ENCODE measurements around the gene GGNBP2. TPM values are rescaled to one million over a fixed set of nuclear protein-coding genes. Genes with fewer than 3 reads are reported as not detected.
"Not testable (repeated sequence)": the region's sequence is repeated elsewhere in the genome, so short reads cannot be mapped to it uniquely, and the experiment has no call there.

Gene GGNBP2
- total RNA-seq, 4 donors from 2014 or later = 90.5 to 124 (median 96.8) TPM

DNA sequence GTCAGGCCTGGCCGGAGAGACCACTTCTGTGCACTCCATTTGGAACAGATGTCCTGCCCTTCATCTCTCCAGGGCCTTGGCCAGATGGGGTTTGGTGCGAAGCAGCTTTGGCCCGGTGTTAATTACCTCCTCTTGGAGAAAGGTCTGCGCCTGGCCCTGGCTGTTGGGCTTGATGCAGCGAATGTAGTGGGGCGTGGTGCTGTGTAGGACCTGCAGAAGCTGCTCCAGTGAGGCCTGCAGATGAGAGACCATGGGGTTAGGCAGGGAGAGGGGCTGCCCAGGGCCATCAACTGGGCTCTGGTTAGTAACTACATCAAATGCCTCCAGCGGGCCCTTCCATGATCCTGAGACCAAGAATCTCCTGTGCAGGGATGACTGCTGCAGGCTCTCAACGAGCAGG, 39.5 kb upstream of the GGNBP2 start:
- no peak for DNase-seq
- Histone ChIP-seq H3K36me3 (peaks cover 0 to 74% (median 0%) of the 10 kb centered on the region in 3 donors), H3K9me3 (no peaks in the 10 kb centered on the region), H3K4me1 (no peaks in the 10 kb centered on the region), H3K27me3 (no peaks in the 10 kb centered on the region), H3K27ac (no peak overlapping the region), H3K4me3 (no peak overlapping the region)
- TF ChIP-seq POLR2A (IDR thresholded peaks at IDR 0.05) = no peak
- TF ChIP-seq, protein P1, sequence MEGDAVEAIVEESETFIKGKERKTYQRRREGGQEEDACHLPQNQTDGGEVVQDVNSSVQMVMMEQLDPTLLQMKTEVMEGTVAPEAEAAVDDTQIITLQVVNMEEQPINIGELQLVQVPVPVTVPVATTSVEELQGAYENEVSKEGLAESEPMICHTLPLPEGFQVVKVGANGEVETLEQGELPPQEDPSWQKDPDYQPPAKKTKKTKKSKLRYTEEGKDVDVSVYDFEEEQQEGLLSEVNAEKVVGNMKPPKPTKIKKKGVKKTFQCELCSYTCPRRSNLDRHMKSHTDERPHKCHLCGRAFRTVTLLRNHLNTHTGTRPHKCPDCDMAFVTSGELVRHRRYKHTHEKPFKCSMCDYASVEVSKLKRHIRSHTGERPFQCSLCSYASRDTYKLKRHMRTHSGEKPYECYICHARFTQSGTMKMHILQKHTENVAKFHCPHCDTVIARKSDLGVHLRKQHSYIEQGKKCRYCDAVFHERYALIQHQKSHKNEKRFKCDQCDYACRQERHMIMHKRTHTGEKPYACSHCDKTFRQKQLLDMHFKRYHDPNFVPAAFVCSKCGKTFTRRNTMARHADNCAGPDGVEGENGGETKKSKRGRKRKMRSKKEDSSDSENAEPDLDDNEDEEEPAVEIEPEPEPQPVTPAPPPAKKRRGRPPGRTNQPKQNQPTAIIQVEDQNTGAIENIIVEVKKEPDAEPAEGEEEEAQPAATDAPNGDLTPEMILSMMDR (IDR thresholded peaks at IDR 0.05) = no peak

DNA sequence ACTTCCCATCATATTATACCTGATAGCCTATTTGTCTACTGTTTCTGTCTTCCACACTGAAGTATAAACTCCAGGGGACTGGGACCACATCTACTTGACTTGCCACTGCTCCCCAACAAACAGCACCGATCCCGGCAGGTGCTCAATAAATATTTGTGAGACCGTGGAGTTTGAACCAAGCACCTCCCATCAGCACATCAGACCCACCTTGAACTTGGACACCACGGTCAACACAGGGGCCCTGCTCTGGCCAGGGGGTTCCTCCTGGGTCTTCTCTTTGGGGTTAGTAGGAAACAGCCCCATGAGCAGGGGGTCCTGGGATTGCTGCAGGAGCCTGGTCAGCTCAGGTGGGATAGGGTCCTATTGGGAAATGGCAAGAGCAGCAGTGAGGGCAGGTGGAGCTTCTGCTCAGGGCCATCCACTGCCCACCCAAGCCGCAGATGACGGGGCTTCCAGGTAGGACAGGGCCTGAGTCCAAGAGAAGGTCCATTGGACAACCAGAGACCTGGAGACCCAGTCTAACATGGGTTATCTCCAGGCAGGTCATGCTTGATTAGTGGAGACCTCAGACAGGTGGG, 38.4 kb upstream of the GGNBP2 start:
- DNase-seq = no peak
- no peaks in the 10 kb centered on the region for H3K9me3 ChIP-seq
- H3K27me3 ChIP-seq = no peaks in the 10 kb centered on the region
- H3K27ac ChIP-seq = no peak overlapping the region
- peaks cover 0 to 79% (median 0%) of the 10 kb centered on the region in 3 donors for H3K36me3 ChIP-seq
- TF ChIP-seq POLR2A (IDR thresholded peaks at IDR 0.05) = no peak
- TF ChIP-seq, protein P1 (IDR thresholded peaks at IDR 0.05) = no peak
- no peaks in the 10 kb centered on the region for H3K4me1 ChIP-seq
- no peak overlapping the region for H3K4me3 ChIP-seq

DNA sequence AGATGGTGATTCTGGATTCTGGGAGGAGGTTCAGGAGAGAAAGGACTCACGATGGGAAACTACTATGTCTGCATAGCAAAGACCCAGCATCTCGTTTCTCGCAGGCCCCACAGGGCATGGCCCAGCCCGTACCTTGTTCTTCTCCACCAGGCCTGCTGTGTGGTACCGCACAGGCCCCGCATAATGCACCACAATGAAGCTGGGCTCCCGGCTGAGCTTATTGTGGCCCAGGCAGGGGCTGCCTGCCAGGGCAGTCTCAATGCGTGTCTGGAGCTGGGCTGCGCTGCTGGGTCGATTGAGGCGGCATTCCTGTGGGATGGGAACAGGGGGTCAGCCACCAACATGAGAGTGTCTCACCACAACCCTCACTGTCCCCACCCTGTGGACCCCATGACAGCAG, 37.9 kb upstream of the GGNBP2 start:
- no peak for TF ChIP-seq POLR2A (IDR thresholded peaks at IDR 0.05)
- TF ChIP-seq, protein P1 (IDR thresholded peaks at IDR 0.05) = no peak
- H3K4me3 ChIP-seq = no peak overlapping the region
- H3K9me3 ChIP-seq = no peaks in the 10 kb centered on the region
- H3K27ac ChIP-seq = no peak overlapping the region
- no peaks in the 10 kb centered on the region for H3K4me1 ChIP-seq
- no peak for DNase-seq
- H3K27me3 ChIP-seq = no peaks in the 10 kb centered on the region
- peaks cover 0 to 77% (median 0%) of the 10 kb centered on the region in 3 donors for H3K36me3 ChIP-seq

DNA sequence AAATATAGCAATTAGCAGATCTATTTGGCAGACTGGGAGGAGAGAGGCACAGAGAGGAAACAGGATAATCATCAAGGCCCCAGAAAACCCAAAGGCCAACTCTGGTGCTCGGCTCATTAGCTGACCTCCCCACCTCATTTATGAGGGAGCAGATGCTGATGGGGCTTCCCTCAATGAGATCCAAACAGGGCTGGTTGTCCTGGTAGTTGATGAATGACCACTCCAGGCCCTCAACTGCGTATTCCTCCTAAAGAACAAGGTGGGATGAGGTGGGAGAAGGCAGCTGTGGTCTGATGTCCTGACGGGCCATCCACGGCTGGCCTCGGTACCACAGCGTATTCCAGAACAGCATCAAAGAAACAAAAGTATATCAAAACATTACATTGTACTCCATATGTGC, 37.5 kb upstream of the GGNBP2 start:
- Histone ChIP-seq H3K27ac (no peak overlapping the region), H3K36me3 (peaks cover 0 to 77% (median 0%) of the 10 kb centered on the region in 3 donors), H3K4me1 (no peaks in the 10 kb centered on the region), H3K27me3 (no peaks in the 10 kb centered on the region), H3K4me3 (no peak overlapping the region), H3K9me3 (no peaks in the 10 kb centered on the region)
- no peak for TF ChIP-seq POLR2A (IDR thresholded peaks at IDR 0.05)
- TF ChIP-seq, protein P1 (IDR thresholded peaks at IDR 0.05) = no peak
- no peak for DNase-seq

DNA sequence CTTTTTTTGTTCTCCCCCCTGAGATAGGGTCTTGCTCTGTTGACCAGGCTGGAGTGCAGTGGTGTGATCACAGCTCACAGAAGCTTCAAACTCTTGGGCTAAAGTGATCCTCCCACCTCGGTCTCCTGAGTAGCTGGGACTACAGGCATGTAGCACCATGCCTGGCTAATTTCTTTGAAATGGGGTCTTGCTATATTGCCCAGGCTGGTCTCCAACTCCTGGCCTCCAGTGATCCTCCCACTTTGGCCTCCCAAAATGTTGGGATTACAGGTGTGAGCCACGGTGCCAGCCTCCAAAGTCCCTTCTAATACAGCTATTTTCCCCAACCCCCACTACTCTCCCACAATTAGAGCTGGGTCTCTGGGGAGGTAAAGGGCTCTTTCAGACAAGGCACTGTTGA, 36.3 kb upstream of the GGNBP2 start:
- not testable (repeated sequence) for H3K27me3 ChIP-seq, H3K27ac ChIP-seq, H3K4me3 ChIP-seq, H3K9me3 ChIP-seq, H3K4me1 ChIP-seq
- H3K36me3 ChIP-seq = peaks cover 0 to 80% (median 0%) of the 10 kb centered on the region in 3 donors
- peak in 1 of 3 donors; percentile 14 for DNase-seq

DNA sequence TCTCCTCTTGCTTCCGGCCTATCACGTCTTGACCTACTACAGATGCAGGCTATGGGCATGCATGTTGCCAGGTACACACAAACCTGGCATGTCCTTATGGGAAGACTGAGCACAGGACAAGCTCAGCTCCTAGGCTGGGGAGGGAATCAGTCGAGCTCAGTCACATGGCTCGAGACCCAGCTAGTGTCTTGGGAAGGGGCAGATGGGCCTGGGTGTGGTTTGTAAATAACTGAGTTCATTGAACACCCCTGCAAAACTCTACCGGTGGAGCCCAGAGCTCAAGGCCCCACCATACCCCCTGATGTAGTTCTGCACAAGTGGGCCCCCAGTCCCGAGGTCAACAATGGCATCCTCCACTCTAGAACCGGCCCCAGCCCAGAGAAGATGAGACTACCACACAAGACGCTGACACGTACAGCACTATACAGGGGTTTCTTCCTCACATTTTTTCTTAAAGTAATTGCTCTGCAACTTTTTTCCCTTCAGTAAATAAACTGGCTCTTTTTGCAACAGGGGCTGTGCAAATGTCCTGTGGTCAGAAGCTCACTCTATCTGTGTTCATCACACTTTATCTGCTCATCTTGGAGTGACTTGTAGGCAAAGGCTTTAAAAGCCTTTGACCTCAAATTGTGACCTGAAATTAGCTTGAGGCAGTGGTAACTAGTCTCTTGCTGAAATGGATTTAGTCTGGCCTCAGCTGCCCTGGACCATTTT, 35.3 kb upstream of the GGNBP2 start:
- Histone ChIP-seq H3K27me3 (no peaks in the 10 kb centered on the region), H3K36me3 (peaks cover 0 to 74% (median 0%) of the 10 kb centered on the region in 3 donors), H3K9me3 (no peaks in the 10 kb centered on the region), H3K27ac (no peak overlapping the region), H3K4me3 (no peak overlapping the region), H3K4me1 (no peaks in the 10 kb centered on the region)
- no peak for TF ChIP-seq POLR2A (IDR thresholded peaks at IDR 0.05)
- TF ChIP-seq, protein P1 (IDR thresholded peaks at IDR 0.05) = no peak
- DNase-seq = no peak
